ENCODE data around the gene PPP1R9A.

DNA sequence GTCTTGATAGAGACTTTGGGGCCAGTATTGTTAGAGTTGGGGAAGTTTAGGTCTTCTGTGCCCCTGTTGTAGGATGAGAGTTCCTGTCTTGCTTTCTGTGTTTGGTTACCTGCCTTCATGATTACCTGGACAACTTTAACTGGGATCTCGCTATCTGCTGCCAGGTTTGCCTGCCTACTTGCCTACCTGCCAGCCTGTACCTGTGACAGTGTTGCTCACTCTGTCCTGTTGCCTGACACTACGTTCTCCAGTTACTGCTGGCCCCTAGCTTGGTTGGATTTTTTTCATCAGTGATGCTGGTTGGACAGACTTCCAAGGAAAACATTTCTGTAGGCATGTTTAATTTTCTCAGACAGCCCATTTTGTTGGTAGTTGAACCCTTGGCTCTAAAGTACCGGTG, 48.4 kb downstream of the PPP1R9A start:
- TF ChIP-seq, protein P1, sequence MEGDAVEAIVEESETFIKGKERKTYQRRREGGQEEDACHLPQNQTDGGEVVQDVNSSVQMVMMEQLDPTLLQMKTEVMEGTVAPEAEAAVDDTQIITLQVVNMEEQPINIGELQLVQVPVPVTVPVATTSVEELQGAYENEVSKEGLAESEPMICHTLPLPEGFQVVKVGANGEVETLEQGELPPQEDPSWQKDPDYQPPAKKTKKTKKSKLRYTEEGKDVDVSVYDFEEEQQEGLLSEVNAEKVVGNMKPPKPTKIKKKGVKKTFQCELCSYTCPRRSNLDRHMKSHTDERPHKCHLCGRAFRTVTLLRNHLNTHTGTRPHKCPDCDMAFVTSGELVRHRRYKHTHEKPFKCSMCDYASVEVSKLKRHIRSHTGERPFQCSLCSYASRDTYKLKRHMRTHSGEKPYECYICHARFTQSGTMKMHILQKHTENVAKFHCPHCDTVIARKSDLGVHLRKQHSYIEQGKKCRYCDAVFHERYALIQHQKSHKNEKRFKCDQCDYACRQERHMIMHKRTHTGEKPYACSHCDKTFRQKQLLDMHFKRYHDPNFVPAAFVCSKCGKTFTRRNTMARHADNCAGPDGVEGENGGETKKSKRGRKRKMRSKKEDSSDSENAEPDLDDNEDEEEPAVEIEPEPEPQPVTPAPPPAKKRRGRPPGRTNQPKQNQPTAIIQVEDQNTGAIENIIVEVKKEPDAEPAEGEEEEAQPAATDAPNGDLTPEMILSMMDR (IDR thresholded peaks at IDR 0.05; ENCODE audit: borderline replicate concordance, extremely low read depth, low read length, poor library complexity, severe bottlenecking) = no peak
- no peak for TF ChIP-seq EZH2 (IDR thresholded peaks at IDR 0.05; ENCODE audit: borderline replicate concordance, low read depth, low read length, severe bottlenecking)
